Caki2 (cell line): ENCODE results near the gene CNPY3. TPM values are rescaled to one million over a fixed set of nuclear protein-coding genes. Genes with fewer than 3 reads are reported as not detected.
"Not testable (repeated sequence)": the region's sequence is repeated elsewhere in the genome, so short reads cannot be mapped to it uniquely, and the experiment has no call there.

Experiments used
- DNase-seq: peaks from one replicate; pipeline ENCODE4 v3.0.0-alpha.2; 2015; ENCODE audit warnings: low read depth
- in situ Hi-C: cut with HindIII; loops from 2 replicates; pipeline ENCODE4 v1.10.0; 2016; ENCODE audit warnings: low sequenced_read_pairs, low pct_unique_long_range_greater_than_20kb, mixed read lengths
- total RNA-seq: library from RNA; depleted of rRNA; stranded (reverse); fragments of >200 nt; shearing (Covaris generic); gene quantifications from 2 replicates; pipeline ENCODE4 v1.2.3, GENCODE V29; 2014; ENCODE audit warnings: low replicate concordance

Gene CNPY3
- total RNA-seq, 1 experiment from 2014 or later, result 69.2 TPM

GRCh38 chr6:42942444-42942843 lies 13.2 kb downstream of the CNPY3 start:
- in situ Hi-C loops, result no loop called here
- no peak for DNase-seq

- no peak for DNase-seq
- in situ Hi-C loops, result no loop called here
These were observed 18.7 kb downstream of the CNPY3 start for GRCh38 chr6:42947950-42948349.

DNA sequence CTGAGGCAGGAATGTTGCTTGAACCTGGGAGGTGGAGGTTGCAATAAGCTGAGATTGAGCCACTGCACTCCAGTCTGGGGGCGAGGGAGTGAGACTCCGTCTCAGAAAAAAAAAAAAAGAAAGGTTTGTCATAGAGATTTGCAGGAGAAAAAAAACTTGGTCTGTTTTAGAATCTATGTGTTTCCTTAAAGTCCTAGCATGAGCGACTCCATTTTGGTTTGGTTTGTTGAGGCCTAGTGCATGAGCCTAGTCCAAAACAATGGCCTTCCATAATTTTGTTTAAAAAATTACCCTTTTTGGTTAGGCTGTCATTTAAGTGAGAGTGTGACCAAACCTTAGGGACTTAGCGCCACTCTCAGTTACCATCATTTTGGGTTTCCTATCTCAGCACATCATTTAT lies 23.1 kb downstream of the CNPY3 start:
- in situ Hi-C loops, result no loop called here
- DNase-seq, result no peak

GRCh38 chr6:42954405-42954804 lies 25.1 kb downstream of the CNPY3 start:
- in situ Hi-C loops, DNase-seq: not testable (repeated sequence)

DNA sequence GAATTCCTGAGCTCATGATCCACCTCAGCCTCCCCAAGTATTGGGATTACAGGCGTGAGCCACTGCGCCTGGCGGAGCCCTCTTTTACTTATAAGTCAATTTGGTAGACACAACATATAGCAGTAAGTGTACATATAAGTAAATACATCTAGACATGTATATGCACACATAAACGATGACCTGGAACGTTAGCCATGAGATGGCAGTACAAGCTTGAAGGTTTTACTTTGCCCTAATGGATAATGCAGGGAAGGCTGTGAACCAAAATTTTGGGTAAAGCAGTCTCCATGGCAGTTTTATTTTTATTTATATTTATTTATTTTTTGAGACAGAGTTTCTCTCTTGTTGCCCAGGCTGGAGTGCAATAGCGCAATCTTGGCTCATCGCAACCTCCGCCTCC lies 28.8 kb downstream of the CNPY3 start:
- in situ Hi-C loops, result no loop called here
- no peak for DNase-seq

DNA sequence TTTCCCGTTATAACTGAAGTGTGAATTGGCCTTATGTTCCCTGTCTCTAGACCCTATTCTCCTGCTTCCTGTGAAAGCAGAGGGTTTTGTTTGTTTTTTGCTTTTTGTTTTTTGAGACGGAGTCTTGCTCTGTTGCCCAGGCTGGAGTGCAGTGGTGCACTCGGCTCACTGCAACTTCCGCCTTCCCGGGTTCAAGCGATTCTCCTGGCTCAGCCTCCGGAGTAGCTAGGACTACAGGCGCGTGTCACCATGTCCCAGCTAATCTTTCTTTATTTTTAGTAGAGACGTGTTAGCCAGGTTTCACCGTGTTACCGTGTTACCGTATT lies 30.6 kb downstream of the CNPY3 start:
- in situ Hi-C loops, result no loop called here
- DNase-seq, result no peak

DNA sequence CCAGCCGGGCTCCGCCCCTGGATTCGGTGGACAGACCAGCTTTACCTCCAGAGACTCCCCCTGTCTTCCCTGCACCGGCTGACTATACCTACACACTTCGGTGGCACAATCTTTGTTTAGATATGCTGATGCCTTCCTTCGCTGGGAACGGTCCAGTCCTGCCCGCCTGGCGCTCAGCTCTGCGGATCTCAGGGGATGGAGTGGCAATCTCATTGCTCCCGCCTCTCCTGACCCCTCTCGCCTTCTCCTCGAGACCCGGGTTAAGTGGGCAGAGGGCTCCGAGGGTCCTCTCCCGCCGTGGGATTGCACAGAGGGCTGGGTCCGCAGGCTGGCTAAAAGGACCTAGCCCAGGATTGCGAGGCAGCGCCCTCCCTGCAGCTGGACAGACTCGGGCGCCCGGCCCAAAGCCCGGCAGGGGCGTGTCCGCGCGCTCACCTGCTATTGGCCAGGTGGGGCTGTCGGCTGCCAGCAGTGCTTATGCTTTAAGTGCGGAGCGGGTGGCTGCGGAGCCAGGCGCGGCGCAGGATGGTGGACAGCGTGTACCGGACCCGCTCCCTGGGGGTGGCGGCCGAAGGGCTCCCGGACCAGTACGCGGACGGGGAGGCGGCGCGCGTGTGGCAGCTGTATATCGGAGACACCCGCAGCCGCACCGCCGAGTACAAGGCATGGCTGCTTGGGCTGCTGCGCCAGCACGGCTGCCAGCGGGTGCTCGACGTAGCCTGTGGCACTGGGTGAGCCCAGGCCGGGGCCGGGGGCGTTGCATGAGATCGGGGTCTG lies 31.2 kb downstream of the CNPY3 start, which contains the start of gene GNMT:
Gene GNMT, plus strand, starts transcription at position 512 of the 777 bp plus-strand sequence. Its CDS starts 14 bp downstream, at position 526.
- in situ Hi-C loops, result no loop called here
- DNase-seq, result no peak

DNA sequence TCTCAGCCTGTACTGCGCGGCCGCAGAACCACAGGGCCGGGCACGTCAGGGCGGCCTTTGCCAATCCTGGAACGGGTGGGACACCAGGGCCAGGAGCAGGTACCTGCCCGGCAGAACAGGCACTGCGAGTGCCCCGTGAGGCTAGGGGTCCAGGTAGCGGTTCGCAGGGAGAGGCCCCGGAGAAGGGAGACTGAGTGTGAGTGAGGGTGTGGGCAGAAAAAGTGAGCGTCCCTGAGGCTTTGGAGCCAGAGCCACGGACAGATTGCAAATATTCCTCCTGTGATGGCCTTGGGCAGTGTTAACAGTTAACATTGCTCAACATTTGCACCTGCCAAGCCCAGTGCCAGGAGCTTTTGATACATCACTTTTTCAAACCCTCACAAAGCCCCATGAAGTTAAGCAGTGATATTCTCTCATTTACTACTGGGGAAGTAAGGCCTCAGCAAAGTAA lies 31.8 kb downstream of the CNPY3 start:
- no peak for DNase-seq
- in situ Hi-C loops, result no loop called here

- in situ Hi-C loops, result no loop called here
- DNase-seq, result no peak
These were observed 32.8 kb downstream of the CNPY3 start for GRCh38 chr6:42962096-42962495.

DNA sequence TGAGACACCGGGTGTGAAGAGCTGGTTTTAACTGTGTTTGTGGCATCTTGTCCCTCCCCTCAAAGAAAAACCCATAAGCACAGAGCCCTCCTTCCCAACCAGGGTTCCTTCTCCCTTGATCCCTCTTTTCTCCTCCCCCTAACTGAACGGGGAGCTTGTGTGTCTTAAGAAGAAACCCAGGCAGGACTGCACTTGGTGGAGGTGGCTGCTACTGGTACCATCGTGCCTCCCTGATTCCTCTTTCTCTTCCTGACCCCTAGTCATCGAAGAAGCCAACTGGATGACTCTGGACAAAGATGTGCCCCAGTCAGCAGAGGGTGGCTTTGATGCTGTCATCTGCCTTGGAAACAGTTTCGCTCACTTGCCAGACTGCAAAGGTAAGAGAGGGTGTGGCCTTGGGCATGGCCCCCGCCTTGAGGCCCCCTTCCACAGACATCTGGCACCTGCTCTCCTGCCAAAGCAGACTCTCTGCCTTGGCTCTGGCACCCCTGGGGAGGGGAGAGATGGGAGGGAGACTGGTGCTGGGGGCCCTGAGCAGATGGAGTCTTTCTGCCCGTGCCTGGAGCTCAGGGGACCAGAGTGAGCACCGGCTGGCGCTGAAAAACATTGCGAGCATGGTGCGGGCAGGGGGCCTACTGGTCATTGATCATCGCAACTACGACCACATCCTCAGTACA lies 33.4 kb downstream of the CNPY3 start:
- in situ Hi-C loops, result no loop called here
- no peak for DNase-seq

GRCh38 chr6:42963179-42963854 lies 34.0 kb downstream of the CNPY3 start:
- in situ Hi-C loops, result no loop called here
- no peak for DNase-seq

- DNase-seq, result peak; percentile 40
- in situ Hi-C loops, result no loop called here
These were observed 34.8 kb downstream of the CNPY3 start for GRCh38 chr6:42963855-42964605.

DNA sequence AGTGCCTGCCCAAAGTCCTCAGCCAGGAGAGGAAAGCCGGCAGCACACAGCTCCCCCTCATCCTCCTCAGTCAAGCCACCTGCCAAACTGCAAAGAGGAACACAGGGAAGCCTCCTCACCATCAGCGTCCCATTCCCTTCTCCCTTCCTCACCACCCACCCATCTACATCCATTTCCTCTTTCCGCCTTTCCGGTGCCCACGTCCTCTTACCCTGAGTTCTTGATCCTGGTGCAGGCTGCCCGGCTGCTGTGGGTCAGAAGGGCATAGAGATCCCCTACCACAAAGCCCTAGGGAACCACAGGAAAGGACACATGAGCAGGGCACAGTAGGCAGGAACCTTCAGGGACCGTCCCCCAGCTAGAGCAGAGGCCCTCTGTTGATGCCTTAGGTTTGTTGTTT lies 37.3 kb downstream of the CNPY3 start:
- DNase-seq, result no peak
- in situ Hi-C loops, result no loop called here

DNA sequence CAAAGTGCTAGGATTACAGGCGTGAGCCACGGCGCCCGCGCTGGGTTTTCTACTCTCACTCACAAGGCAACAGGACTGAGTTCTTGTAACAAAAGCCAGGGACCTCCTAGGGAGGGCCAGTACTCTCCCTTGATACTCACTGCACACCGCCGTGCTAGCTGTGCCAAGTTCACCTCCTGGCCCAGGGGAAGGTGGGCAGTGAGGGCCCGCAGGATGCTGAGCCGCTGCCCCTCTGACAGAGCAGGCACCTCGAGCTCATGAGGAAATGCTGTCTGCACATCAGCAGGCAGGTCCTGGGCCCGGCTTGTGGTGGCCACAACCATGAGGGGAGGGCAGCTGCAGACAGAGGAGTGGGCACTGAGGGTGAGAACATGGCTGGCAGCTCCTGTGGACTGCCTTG lies 37.9 kb downstream of the CNPY3 start:
- in situ Hi-C loops, result no loop called here
- no peak for DNase-seq

DNA sequence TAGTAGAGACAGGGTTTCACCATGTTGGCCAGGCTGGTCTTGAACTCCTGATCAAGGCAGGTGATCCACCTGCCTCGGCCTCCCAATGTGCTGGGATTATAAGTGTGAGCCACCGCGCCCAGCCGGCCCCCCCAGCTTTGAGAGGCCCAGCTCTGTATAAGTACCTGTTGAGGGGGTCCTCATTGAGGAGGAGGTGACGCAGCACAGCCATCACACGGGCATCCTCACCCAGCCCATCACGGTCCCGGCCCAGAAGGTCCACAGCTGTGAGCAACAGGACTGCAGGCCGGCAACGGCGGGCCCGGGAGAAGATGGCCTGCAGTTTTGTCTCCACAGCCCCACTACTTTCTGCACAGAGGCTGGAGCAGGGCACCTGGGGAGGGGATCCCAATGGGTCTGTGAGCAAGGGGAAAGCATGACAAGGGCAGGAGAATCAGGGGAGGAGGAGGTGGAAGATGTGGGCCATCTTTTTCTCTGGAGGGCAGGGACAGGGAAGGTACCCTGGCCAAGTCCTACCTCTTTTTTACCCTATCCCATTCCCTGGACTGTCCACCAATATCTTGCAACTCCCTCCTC lies 38.9 kb downstream of the CNPY3 start:
- DNase-seq, result no peak
- in situ Hi-C loops, result no loop called here

DNA sequence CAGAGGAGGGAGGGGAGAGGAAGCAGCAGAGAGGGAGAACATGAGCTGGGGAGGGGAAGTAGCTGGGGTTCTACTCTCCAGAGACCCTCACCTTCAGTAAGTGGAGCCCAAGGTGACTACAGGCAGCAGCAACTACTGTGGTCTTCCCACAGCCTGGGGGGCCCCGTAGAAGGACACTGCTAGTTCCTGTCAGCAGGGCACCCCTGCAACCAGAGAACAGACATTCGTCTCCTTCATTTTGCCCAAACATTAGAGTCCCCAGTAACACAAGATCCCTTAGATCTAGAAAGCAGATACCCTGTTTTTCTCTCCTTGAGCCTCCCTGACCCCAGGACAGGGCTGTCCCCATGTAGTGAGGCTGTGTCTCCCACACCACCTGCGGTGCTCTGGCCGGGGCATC lies 39.5 kb downstream of the CNPY3 start:
- no peak for DNase-seq
- in situ Hi-C loops, result no loop called here

- no peak for DNase-seq
- in situ Hi-C loops, result no loop called here
These were observed 40.2 kb downstream of the CNPY3 start for GRCh38 chr6:42969431-42969830.

DNA sequence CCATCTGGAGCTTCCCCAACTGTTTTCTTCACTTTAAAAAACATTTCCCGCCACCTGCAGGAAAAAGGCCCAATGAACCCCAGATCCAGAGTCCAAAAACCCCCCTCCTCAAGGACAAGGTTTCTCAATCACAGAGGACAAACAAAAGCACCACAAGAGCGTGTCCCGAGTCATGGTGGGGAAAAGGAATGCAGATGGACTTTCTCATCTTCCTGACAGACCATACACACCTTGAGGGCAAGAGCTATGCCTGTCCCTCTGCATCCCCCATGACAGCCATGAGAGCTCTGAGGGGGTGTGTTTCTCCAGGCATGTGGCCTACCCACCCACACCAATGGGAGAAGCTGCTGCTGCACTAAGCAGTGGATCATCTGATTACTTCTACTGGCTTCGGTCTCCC lies 40.7 kb downstream of the CNPY3 start:
- in situ Hi-C loops, result no loop called here
- DNase-seq, result no peak
